GM19372 (cell line): ENCODE data around the gene RNF26.

Source experiments
- ATAC-seq: cut with Tn5 transposase; IDR thresholded peaks from one replicate; pipeline ENCODE4 v1.9.1; 2021; ENCODE audit warnings: mild to moderate bottlenecking, low read depth, moderate library complexity; ENCODE audit not compliant: unreplicated experiment

RNF26 gene

DNA sequence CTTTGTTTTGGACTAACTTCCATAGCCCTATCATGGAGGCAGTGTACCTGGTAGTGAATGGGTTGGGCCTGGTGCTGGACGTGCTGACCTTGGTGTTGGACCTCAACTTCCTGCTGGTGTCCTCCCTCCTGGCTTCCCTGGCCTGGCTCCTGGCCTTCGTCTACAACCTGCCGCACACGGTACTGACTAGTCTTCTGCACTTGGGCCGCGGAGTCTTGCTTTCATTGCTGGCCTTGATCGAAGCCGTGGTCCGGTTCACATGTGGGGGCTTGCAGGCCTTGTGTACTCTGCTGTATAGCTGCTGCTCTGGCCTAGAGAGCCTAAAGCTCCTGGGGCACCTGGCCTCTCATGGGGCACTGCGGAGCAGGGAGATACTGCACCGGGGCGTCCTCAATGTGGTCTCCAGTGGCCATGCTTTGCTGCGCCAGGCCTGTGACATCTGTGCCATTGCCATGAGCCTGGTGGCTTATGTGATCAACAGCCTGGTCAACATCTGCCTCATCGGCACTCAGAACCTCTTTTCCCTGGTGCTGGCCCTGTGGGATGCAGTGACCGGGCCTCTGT is 846 bp downstream of the RNF26 start:
- ATAC-seq = no peak

DNA sequence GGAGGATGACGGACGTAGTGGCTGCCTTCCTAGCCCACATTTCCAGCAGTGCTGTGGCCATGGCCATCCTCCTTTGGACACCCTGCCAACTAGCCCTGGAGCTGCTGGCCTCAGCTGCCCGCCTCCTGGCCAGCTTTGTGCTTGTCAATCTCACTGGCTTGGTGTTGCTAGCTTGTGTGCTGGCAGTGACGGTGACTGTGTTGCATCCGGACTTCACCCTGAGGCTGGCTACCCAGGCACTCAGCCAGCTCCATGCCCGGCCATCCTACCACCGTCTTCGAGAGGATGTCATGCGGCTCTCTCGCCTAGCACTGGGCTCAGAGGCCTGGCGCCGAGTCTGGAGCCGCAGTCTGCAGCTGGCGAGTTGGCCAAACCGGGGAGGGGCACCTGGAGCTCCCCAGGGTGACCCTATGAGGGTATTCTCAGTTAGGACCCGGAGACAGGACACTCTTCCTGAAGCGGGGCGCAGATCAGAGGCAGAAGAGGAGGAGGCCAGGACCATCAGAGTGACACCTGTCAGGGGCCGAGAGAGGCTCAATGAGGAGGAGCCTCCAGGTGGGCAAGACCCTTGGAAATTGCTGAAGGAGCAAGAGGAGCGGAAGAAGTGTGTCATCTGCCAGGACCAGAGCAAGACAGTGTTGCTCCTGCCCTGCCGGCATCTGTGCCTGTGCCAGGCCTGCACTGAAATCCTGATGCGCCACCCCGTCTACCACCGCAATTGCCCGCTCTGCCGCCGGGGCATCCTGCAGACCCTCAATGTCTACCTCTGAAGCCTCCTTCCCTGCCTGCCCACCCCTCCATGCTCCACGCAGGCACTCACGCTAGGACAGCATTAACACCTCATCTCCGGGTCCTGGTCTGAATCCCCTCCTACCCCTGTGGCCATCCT is 1.6 kb downstream of the RNF26 start:
- ATAC-seq = no peak

DNA sequence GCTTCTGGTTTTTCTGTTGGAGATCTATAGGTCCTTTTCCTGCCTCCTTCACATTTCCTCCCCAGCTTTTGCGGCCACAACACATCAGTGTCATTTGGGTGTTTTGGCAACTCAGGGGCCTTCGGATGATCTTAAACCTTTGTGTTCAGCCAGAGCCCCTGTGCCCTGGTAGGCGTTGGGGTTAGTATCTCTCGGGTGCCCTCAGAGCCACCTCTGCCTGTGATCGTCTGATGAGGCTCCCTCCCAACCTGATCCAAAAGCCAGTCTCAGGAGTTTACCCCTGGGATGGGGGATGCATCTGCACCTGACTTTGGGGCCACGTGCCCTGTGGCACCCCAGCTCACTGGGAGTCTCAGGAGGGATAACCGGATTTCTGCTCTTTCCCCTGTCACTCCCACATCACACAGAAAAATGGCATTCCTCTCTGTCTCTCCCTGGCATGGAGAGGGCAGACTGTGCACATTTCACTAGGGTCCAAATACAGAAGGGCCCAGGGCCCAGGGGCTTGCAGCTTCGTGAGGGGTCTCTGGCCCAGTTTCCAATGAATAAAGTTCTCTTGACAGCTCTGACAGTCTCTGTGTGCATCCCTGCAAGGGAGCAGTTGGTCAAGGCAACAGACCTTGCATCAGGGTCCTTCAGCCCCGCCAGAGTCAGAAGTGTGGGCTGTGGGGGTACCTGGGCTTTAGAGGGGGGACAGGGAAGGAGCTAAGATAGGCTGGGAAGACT is 2.6 kb downstream of the RNF26 start:
- no peak for ATAC-seq

DNA sequence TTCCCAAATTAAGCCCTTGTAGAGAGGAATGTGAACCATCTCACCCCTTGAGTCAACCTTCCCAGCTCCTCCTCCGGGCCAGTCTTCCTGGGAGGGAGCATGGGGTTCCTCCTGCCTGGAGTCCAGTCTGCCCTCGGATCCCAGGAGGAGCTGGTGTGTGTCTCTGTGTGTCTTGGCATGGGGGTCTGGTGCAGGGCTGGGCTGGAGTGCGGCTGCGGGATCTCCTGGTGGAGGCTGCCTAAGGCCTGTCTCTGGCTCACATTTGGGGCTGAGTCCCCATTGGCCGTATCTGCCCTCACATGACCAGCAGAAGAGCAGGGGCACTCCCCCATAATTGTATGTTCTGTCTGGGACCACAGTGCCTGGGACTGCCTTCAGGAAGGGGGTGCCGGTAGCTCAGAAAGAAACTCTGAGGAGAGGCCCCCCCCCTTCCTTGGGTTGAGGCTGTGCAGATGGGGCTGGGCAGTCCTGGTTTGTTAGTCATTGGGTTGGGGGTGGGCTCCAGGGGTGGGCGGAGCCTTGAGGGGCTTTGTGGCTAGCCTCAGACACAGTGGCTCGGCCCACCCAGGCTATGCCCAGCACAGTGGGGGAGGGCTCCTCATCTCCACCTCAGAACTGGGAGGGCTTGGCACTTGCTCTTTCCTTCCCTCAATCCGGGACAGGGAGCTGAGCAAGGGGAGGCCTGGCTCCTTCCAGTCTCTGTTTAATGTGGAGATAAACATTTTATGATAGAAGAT is 3.4 kb downstream of the RNF26 start:
- no peak for ATAC-seq

DNA sequence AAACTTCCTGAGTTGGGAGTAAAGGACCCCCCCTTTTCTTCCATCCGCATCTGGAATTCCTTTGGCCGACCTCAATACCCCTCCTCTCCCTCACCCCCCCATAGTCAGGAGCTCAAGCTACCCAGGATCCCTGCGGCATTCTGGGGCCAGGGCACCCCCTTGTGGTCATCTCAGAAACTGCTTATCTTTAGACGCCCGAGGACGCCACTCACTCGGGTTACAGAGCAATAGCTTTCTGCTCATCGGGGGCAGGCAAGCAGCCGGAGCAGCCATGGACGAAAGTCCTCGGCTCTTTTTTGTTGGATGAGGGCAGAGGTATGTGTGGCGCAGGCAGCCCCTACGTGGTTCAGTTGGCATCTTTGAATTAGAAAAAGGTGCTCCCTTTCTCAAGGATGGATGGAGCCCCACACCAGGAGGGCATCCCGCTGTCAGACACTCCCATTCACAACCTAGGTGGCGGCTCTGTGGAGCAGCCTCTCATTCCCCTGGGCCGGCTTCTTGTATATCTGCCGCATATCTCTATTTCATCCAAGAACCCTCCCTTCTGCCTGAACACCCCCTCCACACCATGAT is 4.1 kb downstream of the RNF26 start:
- no peak for ATAC-seq

DNA sequence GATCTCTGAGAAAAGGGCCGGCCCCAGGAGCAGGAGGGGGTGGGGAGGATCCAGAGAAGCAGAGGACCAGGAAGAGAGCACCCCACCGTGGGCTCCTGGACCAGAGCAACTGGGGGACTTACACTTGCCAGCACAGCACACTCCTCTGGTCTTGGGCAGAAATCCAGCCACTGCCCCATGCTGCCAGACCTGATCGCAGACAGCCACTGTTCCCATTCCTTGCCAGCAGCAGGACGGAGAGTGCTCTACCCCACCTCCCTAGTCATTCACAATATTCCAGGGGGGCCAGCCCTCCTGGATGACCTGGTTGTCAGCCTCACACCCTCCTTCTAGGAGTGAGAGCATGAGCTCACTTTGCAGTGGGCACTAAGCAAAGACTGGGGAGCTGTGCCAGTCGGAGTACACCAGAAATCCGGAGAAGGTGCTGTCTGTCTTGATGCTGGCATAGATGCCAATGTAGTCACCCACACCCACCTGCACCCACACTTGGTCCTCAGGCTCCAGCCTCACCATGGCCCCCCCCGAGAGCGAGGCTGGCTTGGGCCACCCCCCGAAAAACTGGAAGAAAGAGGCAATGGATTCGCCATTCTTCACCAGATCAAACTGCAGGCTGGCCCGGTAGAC is 4.8 kb downstream of the RNF26 start:
- ATAC-seq = no peak

DNA sequence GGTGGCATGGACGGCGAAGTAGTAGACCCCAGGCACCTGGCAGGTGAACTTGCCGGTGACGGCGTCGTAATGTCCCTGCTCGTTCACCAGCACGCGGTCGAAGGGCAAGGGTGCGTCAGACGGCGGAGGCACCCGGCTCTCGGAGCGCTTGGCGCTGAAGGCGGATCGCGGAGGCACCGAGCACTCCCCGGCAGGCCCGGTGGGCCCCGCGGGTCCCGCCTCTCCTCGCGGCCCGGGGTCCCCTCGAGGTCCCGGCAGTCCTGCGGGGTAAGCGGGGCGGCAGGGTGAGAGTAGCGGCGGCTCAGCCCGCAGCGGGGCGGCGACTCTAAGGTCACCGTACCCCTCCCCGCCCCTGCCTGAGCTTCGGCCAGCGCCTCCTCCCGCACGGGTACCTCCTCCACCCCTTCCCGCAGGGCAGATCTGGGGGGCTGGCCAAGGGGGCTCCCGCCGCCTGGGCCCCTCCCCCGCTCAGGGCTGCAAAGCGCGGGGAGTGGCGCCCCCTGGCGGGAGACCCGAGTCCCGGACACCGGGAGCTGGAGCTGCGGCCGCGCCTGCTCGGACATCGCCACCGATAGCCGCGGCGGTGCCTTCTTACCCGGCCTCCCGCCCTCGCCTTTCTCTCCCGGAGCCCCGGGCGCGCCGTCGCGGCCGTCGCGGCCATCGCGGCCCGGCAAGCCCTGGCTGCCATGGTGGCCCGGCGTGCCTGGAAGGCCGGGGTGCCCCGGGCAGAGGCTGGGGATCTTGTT is 5.4 kb downstream of the RNF26 start:
- ATAC-seq = no peak

DNA sequence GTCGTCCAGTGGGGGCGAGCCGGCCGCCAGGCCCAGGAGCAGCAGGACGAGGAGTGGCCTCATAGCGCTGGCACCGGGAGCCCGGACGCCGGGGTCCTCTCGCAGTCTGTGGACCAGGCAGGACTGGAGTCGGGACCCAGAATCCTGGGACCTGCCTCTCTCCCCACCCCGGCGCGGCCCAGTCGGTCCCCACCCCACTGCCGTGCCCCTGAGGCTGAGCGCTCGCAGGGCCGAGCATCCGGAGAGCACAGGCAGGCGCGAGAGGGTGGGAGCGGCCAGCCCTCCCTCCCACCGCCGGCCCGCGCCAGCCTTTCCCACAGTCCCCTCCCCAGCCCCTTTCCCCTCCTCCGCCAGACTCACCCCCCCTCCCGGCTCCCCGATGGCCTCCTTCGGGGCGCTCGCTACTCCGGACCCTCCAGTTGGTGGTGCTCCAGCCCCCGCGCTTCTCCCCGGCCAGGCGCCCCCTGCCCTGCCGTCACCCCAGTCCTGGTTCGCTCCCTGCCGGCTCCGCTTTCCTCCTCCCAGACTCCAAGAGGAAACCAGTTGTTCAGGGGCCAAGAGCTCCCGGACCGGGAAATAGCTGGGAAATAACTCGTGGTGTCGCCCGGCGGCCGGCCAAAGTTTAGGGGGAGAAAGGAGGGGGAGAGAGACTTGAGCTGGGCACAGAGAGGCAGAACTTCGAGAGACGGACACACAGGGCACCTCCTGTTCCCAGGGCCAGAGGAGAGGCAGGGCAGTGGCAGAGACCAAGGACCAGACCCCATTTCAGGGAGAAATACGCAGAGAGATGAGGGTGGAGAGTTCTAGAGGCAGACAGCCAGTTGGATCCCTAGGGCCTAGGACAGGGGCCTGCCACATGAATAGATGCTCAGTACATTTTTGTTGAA is 6.3 kb downstream of the RNF26 start, which contains the start of gene C1QTNF5:
Gene C1QTNF5 (minus strand): TSS at position 549 of the 887 bp plus-strand sequence. CDS start 486 bp downstream, at position 63.
- no peak for ATAC-seq

DNA sequence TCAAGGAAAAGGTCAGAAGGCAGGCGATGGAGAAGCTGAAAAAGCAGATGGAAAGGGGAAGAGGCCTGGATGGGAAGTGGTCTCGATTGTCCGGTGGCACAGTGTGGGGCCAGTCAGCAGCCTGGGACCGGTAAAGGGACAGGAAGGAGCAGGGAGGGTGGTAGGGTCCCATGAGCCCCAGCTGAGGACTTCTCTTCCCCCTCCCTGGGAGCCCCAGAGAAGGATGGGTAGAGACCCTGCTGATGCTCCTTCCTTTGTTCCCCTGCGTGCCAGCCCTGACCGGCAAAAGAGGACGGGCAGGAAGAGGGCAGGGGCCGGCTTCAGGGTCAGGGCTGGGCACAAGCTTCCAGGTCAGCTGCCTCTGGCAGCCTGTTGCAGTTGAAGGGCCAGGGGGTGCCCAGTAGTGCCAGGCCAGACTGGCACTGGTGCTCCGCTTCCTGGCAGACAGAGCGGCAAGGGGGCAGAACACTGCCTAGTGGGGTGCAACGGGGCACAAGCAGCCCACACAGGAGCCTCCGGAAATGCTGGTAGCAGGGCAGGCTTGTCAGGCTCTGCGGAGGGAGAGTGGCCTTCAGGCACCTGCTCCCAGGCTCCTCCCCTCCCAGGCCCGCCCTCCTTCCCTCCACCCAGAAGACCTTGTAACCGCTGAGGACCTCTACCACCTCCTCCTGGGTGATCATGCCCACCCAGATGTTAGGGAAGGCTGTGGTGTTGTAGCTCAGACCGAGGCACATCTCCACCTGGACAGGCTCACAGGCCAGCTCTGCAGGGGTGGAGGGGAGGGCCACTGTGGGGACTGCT is 7.1 kb downstream of the RNF26 start:
- no peak for ATAC-seq

DNA sequence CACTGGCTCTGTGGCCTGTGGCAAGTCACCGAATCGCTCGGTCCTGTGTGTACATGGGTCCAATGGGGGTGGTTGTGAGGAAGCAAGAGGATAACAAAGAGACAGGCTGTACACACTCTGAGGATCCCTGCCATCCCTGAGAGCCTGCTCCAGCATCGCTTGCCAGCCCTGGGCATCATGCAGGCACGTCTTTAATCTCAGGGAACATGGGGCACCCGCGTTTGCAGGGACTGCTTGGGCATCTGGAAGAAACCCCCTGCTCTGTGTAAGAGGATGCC is 7.6 kb downstream of the RNF26 start:
- ATAC-seq = no peak

DNA sequence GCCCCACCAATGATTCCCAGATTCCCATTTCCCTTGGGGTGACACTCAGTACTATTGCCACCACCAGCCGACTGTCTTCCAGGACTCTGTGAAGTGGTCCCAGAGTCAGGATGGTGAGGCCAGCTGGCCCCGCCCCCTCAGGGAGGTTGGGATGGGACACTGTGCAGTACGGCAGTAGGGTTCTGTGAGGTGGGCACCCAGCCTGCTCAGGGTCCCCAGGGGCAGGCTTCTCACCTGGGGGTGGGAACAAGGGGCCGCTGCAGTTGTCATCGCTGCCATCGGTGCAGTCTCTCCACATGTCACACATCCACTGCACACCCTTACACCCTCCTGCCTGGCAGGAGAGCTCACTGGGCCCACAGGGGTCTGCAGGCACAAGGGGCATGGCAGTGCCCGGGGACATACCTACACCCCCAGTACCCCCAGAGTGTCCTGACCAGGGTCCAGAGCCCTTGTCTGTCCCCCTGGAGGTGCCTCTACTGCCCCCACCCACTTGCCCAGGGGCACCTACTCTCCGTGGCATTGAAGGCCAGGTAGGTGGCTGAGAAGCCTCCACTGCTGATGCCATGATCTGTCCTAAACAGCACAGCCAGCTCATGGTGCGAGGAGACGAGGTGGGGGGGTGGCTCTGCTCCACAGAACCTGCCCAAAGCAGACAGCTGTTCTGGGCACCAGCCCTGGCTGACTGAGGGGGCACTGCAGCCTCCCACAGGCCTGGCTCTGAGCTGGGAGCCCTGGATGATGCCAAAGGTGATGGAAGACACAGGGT is 8.2 kb downstream of the RNF26 start:
- ATAC-seq = no peak

DNA sequence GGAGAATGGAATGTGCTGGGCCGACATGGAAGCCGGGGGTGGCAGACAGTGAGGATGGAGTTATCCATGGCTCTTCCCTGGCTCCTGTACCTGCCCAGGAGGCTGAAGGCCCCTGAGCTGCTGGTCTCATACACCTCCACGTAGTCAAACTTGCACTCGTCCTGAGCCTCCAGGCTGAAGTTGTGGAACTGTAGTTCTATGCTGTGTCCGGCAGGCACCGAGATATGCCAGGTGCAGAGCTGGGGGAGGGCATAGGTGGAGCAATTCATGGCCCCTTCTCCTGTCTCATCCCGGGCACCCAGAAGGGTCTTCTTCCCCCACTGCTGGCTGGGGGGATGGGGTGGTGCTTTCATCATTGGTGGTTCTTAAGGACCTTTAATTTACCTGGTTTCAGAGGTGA is 9.4 kb downstream of the RNF26 start:
- ATAC-seq = no peak

DNA sequence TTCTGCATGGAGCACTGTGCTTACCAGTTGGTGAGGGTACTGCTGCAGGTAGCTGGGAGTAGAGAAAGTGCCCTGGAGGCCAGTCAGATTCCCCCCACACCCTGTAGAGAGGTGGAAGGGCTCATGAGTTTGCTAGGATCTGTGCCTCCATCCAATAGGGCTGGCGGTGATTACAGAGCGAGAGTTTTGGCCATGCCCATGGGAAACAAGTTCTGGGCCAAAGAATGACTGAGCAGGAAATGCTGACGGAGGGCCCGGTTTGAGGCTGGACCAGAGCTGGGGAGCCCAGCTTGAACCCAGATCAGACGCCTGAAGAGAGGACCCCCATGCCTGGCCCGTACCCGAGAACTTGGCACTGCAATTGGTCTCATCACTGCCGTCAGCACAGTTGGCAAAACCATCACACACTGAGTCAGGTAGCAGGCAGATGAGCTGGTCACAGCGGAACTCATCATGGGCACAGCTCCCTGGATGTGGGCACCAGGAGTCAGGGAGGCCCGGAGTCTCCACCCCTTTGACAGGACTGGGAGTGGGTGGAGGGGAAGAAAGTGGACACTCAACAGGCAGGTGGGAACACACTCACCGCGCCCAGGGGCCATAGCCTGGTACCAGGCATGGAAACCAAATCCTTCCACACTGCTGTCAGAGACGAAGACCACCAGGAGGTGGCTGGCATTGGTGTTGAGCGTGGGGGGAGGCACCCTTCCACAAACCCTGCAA is 10.1 kb downstream of the RNF26 start:
- no peak for ATAC-seq

DNA sequence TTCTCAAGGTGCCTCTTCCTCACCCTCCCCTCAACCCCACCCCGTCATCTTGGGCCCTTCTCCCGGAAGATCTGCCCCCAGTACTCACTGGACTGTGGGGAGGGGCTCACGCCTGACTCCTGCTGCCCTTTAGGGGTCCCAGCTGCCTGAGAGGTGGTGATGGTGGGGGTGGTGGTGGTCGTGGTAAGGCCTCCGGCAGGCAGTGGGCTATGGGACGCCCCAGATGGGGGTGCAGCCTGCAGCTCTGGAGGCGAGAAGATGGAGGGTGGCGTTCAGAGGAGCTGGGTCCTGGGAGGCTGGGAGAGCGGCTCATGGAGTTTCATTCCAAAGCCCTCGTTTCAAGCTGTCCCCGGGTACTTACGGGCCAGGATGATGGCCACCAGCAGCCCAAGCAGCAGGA is 11.4 kb downstream of the RNF26 start:
- no peak for ATAC-seq

DNA sequence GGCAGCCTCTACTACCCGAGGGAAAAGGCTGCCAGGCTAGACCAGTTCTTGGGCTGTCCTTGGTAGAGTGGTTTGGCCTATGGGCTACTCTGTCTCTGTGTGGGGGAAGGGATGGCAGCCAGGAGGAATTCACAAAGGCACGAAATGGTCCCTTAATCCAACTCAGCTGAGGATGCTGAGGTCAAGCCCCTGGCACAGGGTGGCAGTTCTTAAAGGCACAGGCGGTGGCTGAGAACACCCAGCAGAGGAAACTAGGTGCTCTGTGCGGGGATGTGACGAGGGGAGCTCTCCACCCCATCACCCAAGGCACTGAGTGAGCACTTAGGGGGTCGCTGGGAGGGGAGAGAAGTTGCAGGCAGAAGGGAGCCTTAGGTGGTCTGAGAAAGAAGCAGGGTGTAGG is 12.3 kb downstream of the RNF26 start, which contains the start of gene MFRP:
Gene MFRP (minus strand): TSS at position 101 of the 400 bp plus-strand sequence. CDS start 192 bp downstream, outside the sequence.
- ATAC-seq = no peak

DNA sequence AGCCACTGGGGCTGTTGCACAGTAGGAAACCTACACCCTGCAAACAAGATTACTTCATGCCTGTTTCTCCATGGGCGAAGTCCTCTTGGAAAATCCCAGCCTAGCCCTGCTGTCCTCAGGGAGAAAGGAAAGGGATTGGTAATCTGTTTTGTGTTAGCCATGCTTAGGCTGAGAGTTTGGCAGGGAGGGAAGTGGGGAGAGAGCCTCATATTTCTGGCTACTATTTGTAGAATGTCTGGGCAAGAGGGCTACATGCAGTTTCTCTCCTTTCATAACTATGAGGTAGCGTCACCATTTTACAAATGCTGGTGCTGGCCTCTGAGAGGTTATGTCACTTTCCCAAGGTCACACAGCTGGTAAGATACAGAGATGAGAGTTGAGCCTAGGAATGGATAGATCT is 12.9 kb downstream of the RNF26 start:
- no peak for ATAC-seq
